IPS-NIHi7 (cell line): ENCODE results near the gene SGO1.

Experiments used
- DNase-seq: peaks from one replicate; pipeline ENCODE4 v3.0.0; 2012; ENCODE audit warnings: mixed read lengths; ENCODE audit errors: extremely low spot score

SGO1 gene

DNA sequence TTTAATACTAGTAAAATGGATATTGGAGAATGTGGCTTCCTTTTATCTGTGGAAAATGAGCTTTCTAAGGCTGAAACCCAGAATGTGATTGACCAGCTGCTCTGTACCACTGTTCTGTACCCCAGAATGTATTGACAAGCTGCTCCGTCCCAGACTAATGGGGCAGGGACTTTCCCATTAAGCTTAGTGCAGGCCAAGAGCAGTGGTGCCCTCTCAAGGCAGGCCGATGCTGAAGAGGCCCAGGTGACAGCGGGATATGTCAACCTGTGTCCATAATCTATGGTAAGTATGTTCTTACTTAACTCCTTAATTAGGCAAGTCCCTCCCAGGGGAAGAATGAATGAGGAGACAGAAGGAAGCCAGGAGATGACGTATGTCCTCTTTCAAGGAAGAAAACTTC lies 31.1 kb downstream of the SGO1 start:
- peak; percentile 16 for DNase-seq

DNA sequence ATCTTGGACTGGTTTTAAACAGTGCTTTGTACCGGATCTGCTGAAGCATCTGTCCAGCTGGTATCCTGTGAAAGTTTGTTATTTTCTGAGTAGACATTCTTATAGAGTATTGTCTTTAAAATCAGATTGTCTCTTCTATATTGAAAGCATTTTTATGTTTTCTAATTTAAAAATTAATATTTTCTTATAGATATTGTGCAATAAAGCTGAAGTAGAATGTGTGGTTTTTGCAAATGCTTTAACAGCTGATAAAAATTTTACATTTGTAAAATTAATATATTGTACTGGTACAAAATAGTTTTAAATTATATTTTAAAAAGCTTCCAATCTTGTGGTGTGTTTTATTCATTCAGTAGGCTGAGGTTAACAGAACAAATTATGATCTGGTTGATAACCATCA lies 31.9 kb downstream of the SGO1 start:
- no peak for DNase-seq

DNA sequence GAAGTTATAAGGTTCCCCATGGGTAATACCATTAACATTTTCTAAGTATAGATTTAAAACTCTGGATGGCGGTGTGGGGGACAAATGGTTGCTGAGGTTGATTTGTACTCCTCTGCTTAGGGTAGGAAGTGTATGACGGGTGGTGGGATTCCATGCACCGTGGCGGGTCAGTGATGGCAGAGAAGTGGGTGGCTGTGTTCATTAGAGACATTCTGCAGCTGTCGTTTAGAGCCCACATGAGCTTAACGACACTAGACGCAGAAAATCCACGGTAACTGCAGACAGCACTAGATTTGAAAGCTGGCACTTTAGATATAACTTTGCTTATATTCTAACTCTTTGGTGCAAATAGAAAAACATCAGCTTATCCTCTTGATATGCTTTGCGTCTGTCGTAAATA lies 37.5 kb downstream of the SGO1 start:
- DNase-seq = no peak

DNA sequence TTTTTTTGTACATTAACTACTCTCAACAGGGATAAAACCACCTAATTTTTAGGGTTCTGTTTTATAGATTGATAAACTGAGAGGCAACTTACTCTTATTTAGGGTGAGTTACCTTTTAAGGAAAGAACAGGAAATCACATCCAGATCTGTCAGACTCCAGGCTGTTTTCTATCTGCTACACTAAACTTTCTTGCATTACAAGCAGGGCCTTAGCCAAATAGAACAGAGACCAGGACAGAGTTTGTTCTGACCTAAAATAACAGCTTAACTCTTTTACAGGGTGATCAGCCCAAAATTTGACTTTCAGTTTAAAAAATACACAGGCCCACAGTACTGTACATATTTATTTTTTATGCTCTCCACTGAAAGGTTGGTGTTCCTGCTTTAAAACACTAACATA lies 38.6 kb downstream of the SGO1 start:
- no peak for DNase-seq

DNA sequence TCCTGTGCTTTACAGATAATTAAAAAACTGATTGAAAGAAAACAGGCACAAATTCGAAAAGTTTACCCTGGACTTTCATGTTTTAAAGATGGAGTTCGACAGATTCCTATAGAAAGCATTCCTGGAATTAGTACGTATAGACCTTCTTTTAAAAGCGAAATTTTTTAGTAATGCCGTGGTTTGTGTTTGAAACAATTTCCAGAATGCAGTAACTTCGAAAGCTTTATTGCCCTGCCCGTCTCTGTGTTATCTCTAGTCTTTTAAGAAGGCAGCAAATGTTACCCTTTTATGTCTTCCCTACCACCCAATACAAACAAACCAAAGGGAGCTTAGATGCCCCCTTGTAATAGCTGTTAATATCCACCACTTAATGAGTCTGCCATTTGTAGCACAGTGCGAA lies 39.7 kb downstream of the SGO1 start:
- DNase-seq = no peak

DNA sequence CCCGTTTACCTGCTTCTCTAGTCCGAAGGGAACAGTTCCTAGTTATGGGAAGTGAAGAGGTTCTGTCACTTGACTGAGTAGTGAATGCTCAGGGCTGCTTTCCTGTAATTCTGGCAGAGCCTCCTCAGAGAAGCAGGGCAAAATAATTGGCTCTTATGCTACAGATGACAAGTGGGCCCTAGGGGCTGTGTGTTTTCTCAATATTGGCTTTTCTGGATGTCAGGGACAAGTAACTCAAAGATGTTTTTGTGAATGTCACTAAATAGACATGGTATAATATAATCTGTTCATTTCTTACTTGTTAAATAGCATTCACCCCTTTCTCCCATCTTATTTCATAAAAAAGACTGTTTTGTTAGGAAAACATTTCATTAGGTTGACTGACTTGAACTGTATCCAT lies 40.1 kb downstream of the SGO1 start:
- DNase-seq = no peak

DNA sequence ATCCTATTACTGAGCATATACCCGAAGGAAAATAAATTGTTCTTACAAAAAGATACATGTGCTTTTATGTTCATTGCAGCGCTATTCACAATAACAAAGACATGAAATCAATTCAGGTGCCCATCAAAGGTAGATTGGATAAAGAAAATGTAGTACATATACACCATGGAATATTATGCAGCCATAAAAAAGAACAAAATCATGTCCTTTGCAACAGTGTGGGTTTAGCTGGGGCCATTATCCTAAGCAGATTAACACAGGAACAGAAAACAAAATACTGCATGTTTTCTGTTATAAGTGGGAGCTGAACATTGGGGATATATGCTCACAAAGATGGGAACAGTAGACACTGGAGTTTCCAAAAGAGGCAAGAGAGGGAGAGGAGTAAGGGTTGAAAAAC lies 42.5 kb downstream of the SGO1 start:
- DNase-seq = no peak

DNA sequence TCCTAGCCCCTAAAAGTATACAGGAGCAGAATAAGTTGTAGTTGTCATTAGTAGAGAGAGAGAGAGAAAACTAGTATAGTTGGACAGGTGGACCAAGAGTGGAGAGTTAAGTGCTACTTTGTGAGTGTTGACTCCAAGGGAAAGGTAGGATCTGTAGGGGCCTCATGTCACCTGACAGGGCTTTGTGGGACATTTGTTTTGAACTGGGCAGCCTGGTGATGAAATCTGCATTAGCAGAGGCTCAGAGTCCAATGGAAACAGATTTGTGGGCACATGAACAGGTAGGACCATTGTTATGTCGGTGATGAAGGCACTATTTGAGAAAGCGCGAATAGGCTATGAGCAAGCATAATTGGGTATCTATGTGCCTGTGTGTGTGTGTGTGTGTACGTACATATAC lies 43.5 kb downstream of the SGO1 start:
- DNase-seq = no peak

DNA sequence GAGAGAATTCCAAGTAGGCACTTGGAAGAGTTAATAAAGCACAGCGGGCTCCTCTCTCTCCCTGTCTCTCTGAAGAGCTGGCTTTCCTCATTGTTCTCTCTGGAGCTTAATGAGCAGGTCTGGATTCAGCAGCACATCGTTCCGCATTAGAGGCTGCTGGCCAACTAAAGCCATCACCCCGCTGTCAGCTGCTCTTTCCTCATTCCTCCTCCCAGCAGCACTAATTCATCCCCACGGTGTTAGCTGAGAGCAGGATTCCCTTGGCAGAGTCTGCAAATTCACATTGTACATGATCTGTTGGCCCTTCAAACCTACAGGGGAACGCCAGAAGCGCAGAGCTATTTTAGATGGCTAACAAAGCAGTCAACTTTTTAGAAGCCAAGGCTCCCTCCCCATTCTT lies 44.2 kb downstream of the SGO1 start:
- peak; percentile 37 for DNase-seq

DNA sequence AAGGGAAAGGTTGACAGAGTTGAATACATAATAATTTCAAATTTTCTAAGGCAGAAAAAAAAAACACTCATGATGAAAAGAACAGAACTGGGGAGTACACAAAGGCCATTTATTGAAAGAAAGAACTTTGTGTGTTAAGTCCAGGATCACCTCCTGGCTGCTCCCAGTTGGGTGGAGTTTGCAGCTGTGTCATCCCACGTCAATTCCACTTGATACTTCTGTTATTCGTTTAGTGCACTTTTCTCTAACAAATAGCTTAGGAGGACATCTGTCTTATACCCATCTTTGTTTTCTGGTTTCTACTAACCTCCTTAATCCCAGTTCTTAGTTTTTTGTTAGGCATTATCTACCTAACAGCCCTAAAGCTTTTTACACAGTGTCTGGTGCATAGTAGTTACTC lies 44.7 kb downstream of the SGO1 start:
- no peak for DNase-seq

DNA sequence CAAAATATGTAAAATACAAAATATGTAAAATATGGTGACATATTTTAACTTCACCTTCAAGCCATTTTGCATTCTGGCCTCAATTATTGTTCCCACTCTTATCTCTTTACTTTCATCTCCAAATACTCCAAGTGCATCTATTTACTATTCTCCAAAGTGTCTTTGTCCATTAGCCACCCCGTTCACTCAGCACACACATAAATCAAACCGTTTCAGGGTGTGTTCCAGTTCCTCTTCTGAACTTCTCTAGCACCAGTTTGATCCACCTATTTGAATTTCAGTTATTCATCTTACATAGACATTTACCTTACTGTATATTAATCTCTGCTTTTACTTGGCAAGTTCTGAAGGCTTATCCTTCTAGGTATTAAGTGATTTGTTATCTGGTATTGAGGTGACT lies 45.1 kb downstream of the SGO1 start:
- DNase-seq = no peak

DNA sequence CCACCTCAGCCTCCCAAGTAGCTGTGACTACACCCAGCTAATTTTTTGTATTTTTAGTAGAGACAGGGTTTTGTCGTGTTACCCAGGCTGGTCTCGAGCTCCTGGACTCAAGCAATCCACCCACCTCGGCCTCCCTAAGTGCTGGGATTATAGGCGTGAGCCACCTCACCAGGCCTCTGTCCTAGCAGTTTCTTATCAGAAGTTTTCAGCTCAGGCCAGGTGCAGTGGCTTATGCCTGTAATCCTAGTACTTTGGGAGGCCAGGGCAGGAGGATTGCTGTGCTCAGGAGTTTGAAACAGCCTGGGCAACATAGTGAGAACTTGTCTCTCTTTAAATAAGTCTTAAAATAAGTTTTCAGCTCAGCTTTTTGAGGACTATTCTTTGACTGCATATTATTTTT lies 48.4 kb downstream of the SGO1 start:
- no peak for DNase-seq

DNA sequence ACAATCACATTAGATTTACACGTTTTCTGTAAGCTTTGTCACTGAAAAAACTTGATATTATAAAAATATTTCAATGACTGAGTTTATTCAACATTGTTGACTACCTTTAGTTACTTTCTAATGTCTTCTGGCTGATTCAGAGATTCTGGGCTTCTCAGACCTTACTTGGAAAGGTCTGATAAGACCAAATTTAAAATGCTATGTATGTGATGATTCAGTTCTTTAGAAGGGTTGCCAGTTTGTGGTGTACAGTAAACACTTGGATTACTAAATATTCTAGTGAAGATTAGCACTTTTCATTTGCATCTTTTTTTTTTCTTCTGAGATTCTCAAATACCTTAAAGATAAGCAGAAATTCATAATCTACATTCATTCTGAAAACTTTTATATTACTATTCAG lies 49.8 kb downstream of the SGO1 start:
- DNase-seq = no peak

DNA sequence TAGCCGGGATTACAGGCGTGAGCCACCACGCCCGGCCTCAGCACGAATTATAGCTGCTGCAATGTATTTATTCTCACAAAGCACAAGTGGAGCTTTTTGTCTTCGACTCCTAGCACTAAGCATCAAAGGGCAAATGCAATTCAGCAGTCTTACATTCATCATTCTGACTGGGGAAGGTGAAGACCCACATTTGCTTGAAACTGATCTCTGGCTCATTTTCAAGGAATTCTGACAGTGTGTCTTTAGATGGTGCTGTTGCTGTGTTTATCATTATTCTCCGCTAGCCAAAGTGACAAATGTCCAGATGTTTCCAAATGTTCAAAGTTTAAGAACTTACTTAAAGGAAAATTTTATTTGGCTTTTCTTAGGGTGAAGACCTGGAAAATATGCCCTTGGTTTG lies 55.9 kb downstream of the SGO1 start:
- no peak for DNase-seq

DNA sequence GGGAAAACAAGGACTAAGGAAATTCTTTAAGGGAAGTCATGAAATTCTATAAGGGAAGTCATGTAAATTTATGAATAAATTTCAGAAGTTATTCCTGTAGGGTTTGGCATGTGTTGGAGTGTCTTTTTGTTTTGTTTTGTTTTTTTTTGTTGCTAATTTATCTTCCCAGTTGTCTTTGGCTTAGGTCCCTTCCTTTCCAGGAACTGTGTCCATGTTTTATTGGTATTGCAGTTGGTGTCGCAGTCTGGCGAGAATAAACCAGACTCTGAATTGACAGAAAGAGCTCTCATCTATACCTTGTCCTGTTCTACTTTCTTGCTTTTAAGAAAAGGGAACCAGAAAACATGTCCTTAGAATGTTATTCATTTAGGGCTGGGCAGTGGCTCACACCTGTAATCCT lies 57.6 kb downstream of the SGO1 start:
- no peak for DNase-seq

DNA sequence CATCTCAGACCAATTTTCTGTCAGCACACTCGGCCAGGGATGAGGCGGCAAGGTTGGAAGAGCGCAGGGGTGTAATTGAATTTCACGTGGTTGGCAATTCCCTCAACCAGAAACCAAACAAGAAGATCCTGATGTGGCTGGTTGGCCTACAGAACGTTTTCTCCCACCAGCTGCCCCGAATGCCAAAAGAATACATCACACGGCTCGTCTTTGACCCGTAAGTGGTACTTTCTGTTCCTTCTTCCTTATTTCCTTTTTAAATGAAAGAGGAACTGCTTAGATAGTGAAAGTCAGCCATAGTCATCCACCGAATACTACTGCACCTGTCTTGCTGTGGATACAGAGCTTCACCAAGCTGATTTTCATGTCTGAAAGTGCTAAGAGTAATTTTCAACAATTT lies 60.1 kb downstream of the SGO1 start:
- DNase-seq = no peak

DNA sequence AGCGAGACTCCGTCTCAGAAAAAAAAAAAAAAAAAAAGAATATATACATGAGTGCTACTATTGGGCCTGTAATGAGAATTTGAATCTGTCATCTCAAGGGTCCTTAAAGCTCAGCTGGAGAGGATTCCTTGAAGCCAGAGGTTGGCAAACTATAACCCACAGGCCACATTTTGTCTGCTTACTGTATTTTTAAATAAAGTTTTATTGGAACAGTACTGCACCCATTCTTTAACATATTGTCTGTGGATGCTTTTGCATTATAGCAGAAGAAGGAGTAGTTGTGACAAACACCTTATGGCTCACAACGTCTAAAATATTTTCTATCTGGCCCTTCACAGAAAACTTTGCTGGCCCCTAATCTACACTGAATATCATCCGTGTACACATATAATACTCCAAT lies 60.7 kb downstream of the SGO1 start:
- DNase-seq = no peak

DNA sequence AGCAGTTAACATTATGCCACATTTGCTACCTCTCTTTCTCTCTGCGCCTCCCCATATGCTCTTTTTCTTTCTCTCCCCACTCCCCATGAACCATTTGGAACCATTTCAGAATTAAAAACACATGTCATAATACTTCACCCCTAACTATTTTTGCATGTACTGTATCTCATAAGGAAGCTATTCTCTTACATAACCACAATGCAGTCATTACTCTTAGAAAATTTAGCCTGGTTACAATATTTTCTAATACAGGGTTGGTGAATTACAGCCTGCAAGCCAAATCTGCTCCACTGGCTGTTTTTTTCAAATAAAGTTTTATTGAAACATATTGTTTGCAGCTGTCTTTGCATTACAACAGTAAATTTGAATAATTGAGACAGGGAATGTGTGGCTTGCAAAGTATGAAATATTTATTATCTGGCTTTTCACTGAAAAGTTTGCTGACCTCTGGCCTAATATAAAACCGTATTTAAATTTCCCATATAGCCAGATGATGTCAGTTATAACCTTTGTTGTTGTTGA lies 62.8 kb downstream of the SGO1 start:
- no peak for DNase-seq

DNA sequence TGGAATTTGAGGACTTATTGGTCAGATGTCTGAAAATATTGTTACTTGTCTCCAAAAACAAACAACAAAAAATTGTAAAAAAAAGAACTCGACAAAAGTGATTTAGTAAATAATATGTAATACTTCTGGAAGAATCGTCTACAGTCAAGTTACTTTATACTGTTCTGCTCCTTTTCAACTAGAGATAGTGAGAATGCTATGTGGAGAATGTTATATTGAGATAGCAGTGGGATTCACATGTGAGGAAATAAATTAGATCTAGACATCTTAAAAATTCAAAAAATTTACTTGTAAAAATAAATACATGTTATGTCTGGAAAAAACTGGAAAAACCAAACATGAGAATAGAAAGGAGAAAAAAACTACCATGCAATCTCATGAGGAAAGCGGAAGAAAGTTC lies 64.9 kb downstream of the SGO1 start:
- no peak for DNase-seq
